Activated naive CD4-positive, alpha-beta T cell treated with anti-CD3 and anti-CD28 coated beads for 36 hours (primary cell): ENCODE data around the gene ZEB2. TPM values are rescaled to one million over a fixed set of nuclear protein-coding genes. Genes with fewer than 3 reads are reported as not detected.

Source experiments
- CTCF ChIA-PET: fragments of 350-600 bp; sonication (Branson Sonifier 250); formaldehyde crosslinking; loops from one replicate; lab custom pipeline; 2021; ENCODE audit warnings: antibody characterized with exemption; lab: Charles Lee
- DNase-seq: peaks from one replicate; pipeline ENCODE4 v3.0.0-alpha.2; 2020
- H3K27ac Mint-ChIP-seq: one replicate; pipeline ENCODE4 v1.8.0; 2021; ENCODE audit warnings: mild to moderate bottlenecking, mixed read lengths
- H3K27me3 Mint-ChIP-seq: one replicate; pipeline ENCODE4 v1.8.0; 2021; ENCODE audit warnings: low read depth, mixed read lengths
- H3K36me3 Mint-ChIP-seq: one replicate; pipeline ENCODE4 v1.8.0; 2021; ENCODE audit warnings: low read depth, mixed read lengths
- H3K4me1 Mint-ChIP-seq: one replicate; pipeline ENCODE4 v1.8.0; 2021; ENCODE audit warnings: low read depth, mixed read lengths
- H3K4me3 Mint-ChIP-seq: one replicate; pipeline ENCODE4 v1.8.0; 2021; ENCODE audit warnings: mild to moderate bottlenecking, moderate library complexity, mixed read lengths
- H3K9me3 Mint-ChIP-seq: one replicate; pipeline ENCODE4 v1.8.0; 2021; ENCODE audit warnings: mixed read lengths
- intact Hi-C: fragments of 100-400 bp; cut with micrococcal nuclease; formaldehyde crosslinking; loops from one replicate; pipeline ENCODE4 v1.15.1; 2023
- total RNA-seq, 2 experiments: library from RNA; stranded (reverse); gene quantifications; one replicate each; pipeline ENCODE4 v1.2.3, GENCODE V29; 2021

ZEB2 gene
- total RNA-seq, result 1 to 10 TPM; 4.3 to 4.9 TPM

GRCh38 chr2:144519934-144520731, at the start of gene ZEB2:
Gene ZEB2, minus strand, starts transcription at chr2:144520119. Its CDS starts 2,769 bp downstream, at chr2:144517350.
- CTCF ChIA-PET, result no interaction called here
- peaks cover 21% of the 10 kb centered on the region for H3K4me1 Mint-ChIP-seq
- H3K4me3 Mint-ChIP-seq, result no peak within 1 kb of the TSS

DNA sequence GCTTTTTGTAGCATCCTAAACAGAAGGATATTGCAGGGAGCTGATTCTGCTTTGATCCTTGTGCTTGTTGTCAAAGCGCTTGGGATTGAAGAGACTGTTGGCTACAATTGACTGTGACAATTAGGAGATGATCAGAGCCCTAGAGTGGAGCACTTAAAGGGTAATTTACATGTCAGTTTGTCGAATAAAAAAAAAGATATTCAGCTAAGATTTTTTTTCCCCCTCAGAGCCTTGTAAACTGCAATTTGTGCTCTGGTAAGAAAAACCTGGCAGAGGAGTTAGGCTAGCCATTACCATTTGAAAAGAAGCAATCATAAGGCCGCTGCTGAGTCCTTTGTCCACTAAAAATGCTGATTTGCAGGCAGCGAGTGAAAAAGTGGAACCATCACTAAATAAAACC, 47.8 kb upstream of the ZEB2 start:
- Mint-ChIP-seq H3K27me3 (peaks cover 7% of the 10 kb centered on the region), H3K36me3 (no peaks in the 10 kb centered on the region), H3K27ac (no peak overlapping the region), H3K9me3 (no peaks in the 10 kb centered on the region), H3K4me1 (peaks cover 8% of the 10 kb centered on the region), H3K4me3 (no peak overlapping the region)
- DNase-seq, result no peak
- CTCF ChIA-PET, result interaction anchor here (0.7 kb wide), 1 partner anchor 112 kb away, joined by 3 read pairs; no protein-coding TSS in a partner anchor
- intact Hi-C loops, result no loop called here

More at GRCh38 chr2:144519934-144520731, at the start of gene ZEB2:
- Mint-ChIP-seq H3K27me3 (peaks cover 46% of the 10 kb centered on the region), H3K27ac (no peak within 1 kb of the TSS), H3K9me3 (no peaks in the 10 kb centered on the region), H3K36me3 (no peaks in the 10 kb centered on the region)
- intact Hi-C loops, result loop anchor here (2.0 to 10.0 kb wide), 8 partner anchors 65 to 1488 kb away; no protein-coding TSS in a partner anchor
- peak; percentile 54 for DNase-seq

- intact Hi-C loops, result no loop called here
- H3K36me3 Mint-ChIP-seq, result no peaks in the 10 kb centered on the region
- DNase-seq, result no peak
- H3K4me3 Mint-ChIP-seq, result no peak overlapping the region
- peaks cover 5% of the 10 kb centered on the region for H3K27me3 Mint-ChIP-seq
- H3K4me1 Mint-ChIP-seq, result peaks cover 5% of the 10 kb centered on the region
- CTCF ChIA-PET, result no interaction called here
- no peaks in the 10 kb centered on the region for H3K9me3 Mint-ChIP-seq
- no peak overlapping the region for H3K27ac Mint-ChIP-seq
These were observed 46.5 kb upstream of the ZEB2 start for GRCh38 chr2:144566448-144566847.

DNA sequence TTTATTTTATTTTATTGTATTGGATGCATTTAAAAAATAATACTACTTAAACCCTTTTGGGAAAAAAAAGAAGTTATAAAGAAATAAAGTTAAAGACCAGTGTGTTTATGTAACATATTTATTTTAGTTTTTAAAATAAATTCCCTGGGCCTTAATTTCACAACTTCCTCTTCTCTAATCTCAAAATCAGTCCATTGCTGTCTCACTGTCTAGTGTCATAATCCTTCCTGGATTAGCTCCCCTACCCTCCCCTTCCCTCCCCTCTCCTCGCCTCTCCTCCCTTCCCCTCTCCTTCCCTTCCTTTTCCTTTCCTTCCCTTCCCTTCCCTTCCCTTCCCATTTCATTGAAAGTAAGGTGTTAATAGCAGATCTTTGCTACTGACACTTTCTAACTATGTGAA, 40.3 kb upstream of the ZEB2 start:
- Mint-ChIP-seq H3K27ac (no peak overlapping the region), H3K4me3 (no peak overlapping the region), H3K27me3 (peaks cover 12% of the 10 kb centered on the region), H3K36me3 (no peaks in the 10 kb centered on the region), H3K9me3 (no peaks in the 10 kb centered on the region), H3K4me1 (no peaks in the 10 kb centered on the region)
- DNase-seq, result no peak
- intact Hi-C loops, result no loop called here
- CTCF ChIA-PET, result no interaction called here

DNA sequence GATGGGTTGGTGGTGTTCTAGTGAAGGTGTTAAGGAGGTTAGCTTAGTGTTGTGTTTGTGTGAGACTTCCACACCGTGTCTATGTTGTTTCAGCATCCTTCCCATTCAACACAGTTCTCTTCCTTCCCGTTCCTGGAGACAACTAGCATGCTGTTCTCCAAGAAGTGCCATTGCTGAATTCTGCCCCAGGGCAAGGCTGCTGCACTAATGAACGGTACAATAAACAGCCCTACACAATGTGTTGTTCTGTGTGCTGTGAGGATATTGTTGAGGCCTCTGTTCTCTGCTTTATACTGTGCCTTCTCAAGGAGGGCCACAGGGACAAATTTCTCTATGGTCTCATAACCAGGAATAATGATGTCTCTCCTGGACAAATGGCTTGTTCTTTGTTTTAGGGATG, 39.8 kb upstream of the ZEB2 start:
- no peak for DNase-seq
- Mint-ChIP-seq H3K4me3 (no peak overlapping the region), H3K9me3 (no peaks in the 10 kb centered on the region), H3K27ac (no peak overlapping the region), H3K36me3 (no peaks in the 10 kb centered on the region), H3K27me3 (peaks cover 12% of the 10 kb centered on the region), H3K4me1 (no peaks in the 10 kb centered on the region)
- intact Hi-C loops, result no loop called here
- CTCF ChIA-PET, result no interaction called here

DNA sequence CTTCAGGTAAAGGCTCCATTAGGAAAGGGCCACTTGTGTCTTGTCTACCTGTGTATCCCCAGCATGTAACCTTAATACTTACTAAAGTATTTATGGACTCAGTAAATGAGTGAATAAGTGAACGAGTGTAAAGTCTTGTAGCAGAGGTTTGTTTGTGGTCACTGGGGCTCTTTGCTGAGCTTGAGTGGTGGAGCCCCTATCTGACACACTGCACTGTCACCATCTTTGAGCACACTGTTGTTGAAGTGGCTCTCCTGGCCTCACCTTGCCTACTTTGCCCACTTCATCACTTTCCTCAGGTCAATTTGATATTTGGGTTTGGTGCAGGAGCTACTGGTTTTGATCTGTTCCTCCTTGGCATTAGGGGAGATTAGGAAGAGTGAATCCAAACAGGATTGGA, 39.3 kb upstream of the ZEB2 start:
- intact Hi-C loops, result no loop called here
- H3K9me3 Mint-ChIP-seq, result no peaks in the 10 kb centered on the region
- H3K36me3 Mint-ChIP-seq, result no peaks in the 10 kb centered on the region
- DNase-seq, result no peak
- H3K4me3 Mint-ChIP-seq, result no peak overlapping the region
- no peaks in the 10 kb centered on the region for H3K4me1 Mint-ChIP-seq
- CTCF ChIA-PET, result interaction anchor here (0.6 kb wide), 1 partner anchor 35 kb away, joined by 3 read pairs; no protein-coding TSS in a partner anchor
- no peak overlapping the region for H3K27ac Mint-ChIP-seq
- H3K27me3 Mint-ChIP-seq, result peaks cover 12% of the 10 kb centered on the region

DNA sequence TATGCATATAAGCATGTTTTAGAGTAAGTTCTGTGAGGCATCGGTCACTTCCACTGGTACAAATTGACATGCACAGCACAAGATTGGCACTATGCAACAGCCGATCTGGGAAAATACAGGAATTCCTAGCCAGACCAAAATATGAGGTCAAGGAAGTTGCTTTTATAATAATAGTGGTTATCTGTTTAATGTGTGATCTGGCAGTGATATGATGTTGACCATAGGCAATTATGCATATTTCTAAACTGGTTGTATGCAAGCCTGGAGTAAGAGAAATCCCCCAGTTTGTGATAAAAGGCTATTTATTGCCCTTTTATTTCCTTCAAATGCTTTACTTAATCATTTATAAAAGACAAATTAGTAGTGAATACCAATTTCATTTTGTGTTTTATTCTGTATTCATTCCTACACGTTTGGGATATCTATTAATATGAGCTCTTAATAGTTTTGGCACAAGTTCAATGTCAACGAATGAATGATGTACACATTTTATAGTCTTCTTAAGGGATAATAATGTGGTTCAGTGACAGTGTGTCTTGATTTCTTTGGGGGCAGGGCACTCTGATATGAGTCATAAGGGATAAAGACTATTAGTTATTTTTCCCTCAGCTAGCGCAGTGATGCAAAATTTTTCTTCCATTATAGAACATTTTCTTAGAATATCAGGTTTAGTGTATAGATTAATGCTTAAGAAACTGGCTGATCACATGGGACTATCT, 34.7 kb upstream of the ZEB2 start:
- Mint-ChIP-seq H3K9me3 (no peaks in the 10 kb centered on the region), H3K4me3 (no peak overlapping the region), H3K4me1 (no peaks in the 10 kb centered on the region), H3K27ac (no peak overlapping the region), H3K36me3 (no peaks in the 10 kb centered on the region), H3K27me3 (peaks cover 8% of the 10 kb centered on the region)
- intact Hi-C loops, result no loop called here
- no peak for DNase-seq
- CTCF ChIA-PET, result no interaction called here

DNA sequence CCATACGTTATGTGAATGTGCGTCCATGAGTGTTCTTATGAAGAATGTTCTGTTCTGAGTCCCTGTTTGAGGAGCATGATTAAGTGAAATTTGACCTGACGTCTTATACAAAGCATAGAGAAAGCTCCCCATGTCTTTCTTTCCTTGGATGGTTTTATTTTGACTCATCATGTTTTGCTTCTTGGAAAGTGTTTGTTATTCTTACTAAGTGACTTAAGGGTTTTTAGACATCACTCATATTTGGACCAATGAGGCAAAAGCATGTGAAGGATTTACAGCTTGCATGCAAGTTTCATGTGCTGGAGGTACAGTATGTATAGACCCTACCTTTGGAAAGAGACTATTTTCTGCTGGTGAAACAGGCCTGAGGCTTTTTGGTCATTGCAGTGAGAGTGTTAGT, 33.5 kb upstream of the ZEB2 start:
- Mint-ChIP-seq H3K9me3 (no peaks in the 10 kb centered on the region), H3K27me3 (peaks cover 3% of the 10 kb centered on the region), H3K4me3 (no peak overlapping the region), H3K27ac (no peak overlapping the region), H3K36me3 (no peaks in the 10 kb centered on the region), H3K4me1 (no peaks in the 10 kb centered on the region)
- CTCF ChIA-PET, result interaction anchor here (0.7 kb wide), 1 partner anchor 120 kb away, joined by 4 read pairs; no protein-coding TSS in a partner anchor
- DNase-seq, result no peak
- intact Hi-C loops, result no loop called here

DNA sequence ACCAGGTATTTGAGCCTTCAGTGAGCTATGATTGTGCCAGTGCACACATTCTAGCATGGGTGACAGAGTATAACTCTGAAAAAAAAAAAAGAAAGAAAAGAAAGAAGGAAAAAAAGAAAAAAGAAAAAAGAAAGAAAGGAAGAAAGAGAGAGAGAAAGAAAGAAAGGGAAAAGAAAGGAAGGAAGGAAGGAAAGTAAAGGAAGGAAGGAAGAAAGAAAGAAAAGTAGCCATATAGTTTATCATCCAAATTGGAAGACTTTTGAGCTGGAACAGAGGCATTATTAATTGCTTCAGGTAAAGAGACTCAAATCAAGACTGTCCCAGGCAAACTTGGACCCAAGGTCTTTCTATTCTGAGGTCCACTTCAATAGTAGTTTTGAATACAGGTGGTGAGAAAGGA, 32.9 kb upstream of the ZEB2 start:
- no peaks in the 10 kb centered on the region for H3K4me1 Mint-ChIP-seq
- intact Hi-C loops, result no loop called here
- DNase-seq, result no peak
- CTCF ChIA-PET, result interaction anchor here (0.7 kb wide), 1 partner anchor 120 kb away, joined by 4 read pairs; no protein-coding TSS in a partner anchor
- no peaks in the 10 kb centered on the region for H3K9me3 Mint-ChIP-seq
- H3K36me3 Mint-ChIP-seq, result no peaks in the 10 kb centered on the region
- H3K27ac Mint-ChIP-seq, result no peak overlapping the region
- peaks cover 8% of the 10 kb centered on the region for H3K27me3 Mint-ChIP-seq
- H3K4me3 Mint-ChIP-seq, result no peak overlapping the region

- intact Hi-C loops, result no loop called here
- Mint-ChIP-seq H3K36me3 (no peaks in the 10 kb centered on the region), H3K4me3 (no peak overlapping the region), H3K27me3 (peaks cover 6% of the 10 kb centered on the region), H3K4me1 (no peaks in the 10 kb centered on the region), H3K27ac (no peak overlapping the region), H3K9me3 (no peaks in the 10 kb centered on the region)
- DNase-seq, result no peak
- CTCF ChIA-PET, result no interaction called here
These were observed 31.0 kb upstream of the ZEB2 start for GRCh38 chr2:144550911-144551310.

- H3K36me3 Mint-ChIP-seq, result no peaks in the 10 kb centered on the region
- intact Hi-C loops, result no loop called here
These were observed 30.2 kb upstream of the ZEB2 start for GRCh38 chr2:144550084-144550483.

GRCh38 chr2:144548532-144549191, 28.7 kb upstream of the ZEB2 start:
- CTCF ChIA-PET, result no interaction called here
- Mint-ChIP-seq H3K9me3 (no peaks in the 10 kb centered on the region), H3K4me3 (no peak overlapping the region), H3K36me3 (no peaks in the 10 kb centered on the region), H3K27me3 (peaks cover 6% of the 10 kb centered on the region), H3K4me1 (no peaks in the 10 kb centered on the region), H3K27ac (no peak overlapping the region)
- intact Hi-C loops, result no loop called here
- no peak for DNase-seq

More at GRCh38 chr2:144550084-144550483, 30.2 kb upstream of the ZEB2 start:
- Mint-ChIP-seq H3K9me3 (no peaks in the 10 kb centered on the region), H3K4me1 (no peaks in the 10 kb centered on the region), H3K4me3 (no peak overlapping the region), H3K27me3 (peaks cover 6% of the 10 kb centered on the region), H3K27ac (no peak overlapping the region)
- DNase-seq, result no peak
- CTCF ChIA-PET, result no interaction called here
